GM23248 (cell line): Measurements from ENCODE around the gene IRF1.

Source experiments
- EZH2 ChIP-seq: fragments of 200-600 bp; sonication (generic); IDR thresholded peaks from 2 replicates; pipeline ENCODE4 v1.6.1; 2018; ENCODE audit warnings: antibody characterized with exemption, mild to moderate bottlenecking; ENCODE audit not compliant: insufficient read depth, poor library complexity, severe bottlenecking
- EZH2phosphoT487 ChIP-seq: fragments of 200-600 bp; sonication (generic); IDR thresholded peaks from 2 replicates; pipeline ENCODE4 v1.6.1; 2018; ENCODE audit warnings: antibody characterized with exemption, moderate library complexity, mild to moderate bottlenecking, low read depth; ENCODE audit not compliant: insufficient read depth

DNA sequence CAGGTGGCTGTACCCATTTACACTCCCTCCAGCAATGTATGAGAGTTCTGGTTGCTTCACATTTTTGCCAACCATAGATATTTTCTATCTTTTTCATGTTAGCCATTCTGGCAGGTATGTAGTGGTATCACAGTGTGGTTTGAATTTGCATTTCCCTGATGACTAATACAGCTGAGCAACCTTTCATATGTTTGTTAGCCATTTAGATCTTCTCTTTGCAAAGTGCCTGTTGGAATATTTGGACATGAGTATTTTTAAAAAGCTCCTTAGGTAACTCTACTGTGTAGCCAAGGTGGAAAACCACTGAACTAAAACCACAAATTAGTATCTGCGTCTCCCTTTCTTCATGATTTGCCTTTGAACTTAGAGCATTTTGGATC, 31.9 kb downstream of the IRF1 start:
- no peak for TF ChIP-seq EZH2phosphoT487
- TF ChIP-seq EZH2, result no peak
